HFFc6 (cell line): ENCODE data around the gene CLTCL1. TPM values are rescaled to one million over a fixed set of nuclear protein-coding genes. Genes with fewer than 3 reads are reported as not detected.

Experiments used
- DNase-seq: peaks from one replicate; pipeline ENCODE4 v3.0.0-alpha.2; 2018
- H3K27ac Mint-ChIP-seq: 2 replicates; pipeline ENCODE4 v1.8.0; 2020; ENCODE audit warnings: mild to moderate bottlenecking, mixed read lengths
- H3K27me3 Mint-ChIP-seq: 2 replicates; pipeline ENCODE4 v1.8.0; 2021; ENCODE audit warnings: mild to moderate bottlenecking, moderate library complexity, mixed read lengths; ENCODE audit not compliant: insufficient read depth
- H3K36me3 Mint-ChIP-seq: 2 replicates; pipeline ENCODE4 v1.8.0; 2021; ENCODE audit warnings: low read depth, mixed read lengths
- H3K4me1 Mint-ChIP-seq: 2 replicates; pipeline ENCODE4 v1.8.0; 2020; ENCODE audit warnings: low read depth, mixed read lengths
- H3K4me3 Mint-ChIP-seq: 2 replicates; pipeline ENCODE4 v1.8.0; 2020; ENCODE audit warnings: mild to moderate bottlenecking, moderate library complexity, mixed read lengths
- H3K9me3 Mint-ChIP-seq: 2 replicates; pipeline ENCODE4 v1.8.0; 2020; ENCODE audit warnings: mild to moderate bottlenecking, mixed read lengths
- total RNA-seq, 6 experiments: library from RNA; stranded (reverse); fragmentation: NEBNext Ultra II Directional; extraction: Animal tissue kit (Norgen Biotek cat#: 25700); gene quantifications; 2 replicates in 1 of 6; 3 replicates in 5 of 6; pipeline ENCODE4 v1.2.3, GENCODE V29; 2021
- TF ChIP-seq, protein P1 (sequence below): fragments of 200-600 bp; sonication (generic); IDR thresholded peaks from 2 replicates; pipeline ENCODE4 v1.5.0; 2021; ENCODE audit warnings: antibody characterized with exemption, mild to moderate bottlenecking

CLTCL1 gene
- total RNA-seq, 6 experiments from 2014 or later: 6.3 to 9.0 (median 7.3) TPM

GRCh38 chr22:19295733-19296132, 4.2 kb upstream of the CLTCL1 start:
- no peak for DNase-seq
- Mint-ChIP-seq H3K27me3 (peaks cover 8% of the 10 kb centered on the region), H3K4me3 (no peak overlapping the region), H3K27ac (no peak overlapping the region), H3K36me3 (no peaks in the 10 kb centered on the region), H3K4me1 (peaks cover 12% of the 10 kb centered on the region), H3K9me3 (no peaks in the 10 kb centered on the region)
- TF ChIP-seq, protein P1, sequence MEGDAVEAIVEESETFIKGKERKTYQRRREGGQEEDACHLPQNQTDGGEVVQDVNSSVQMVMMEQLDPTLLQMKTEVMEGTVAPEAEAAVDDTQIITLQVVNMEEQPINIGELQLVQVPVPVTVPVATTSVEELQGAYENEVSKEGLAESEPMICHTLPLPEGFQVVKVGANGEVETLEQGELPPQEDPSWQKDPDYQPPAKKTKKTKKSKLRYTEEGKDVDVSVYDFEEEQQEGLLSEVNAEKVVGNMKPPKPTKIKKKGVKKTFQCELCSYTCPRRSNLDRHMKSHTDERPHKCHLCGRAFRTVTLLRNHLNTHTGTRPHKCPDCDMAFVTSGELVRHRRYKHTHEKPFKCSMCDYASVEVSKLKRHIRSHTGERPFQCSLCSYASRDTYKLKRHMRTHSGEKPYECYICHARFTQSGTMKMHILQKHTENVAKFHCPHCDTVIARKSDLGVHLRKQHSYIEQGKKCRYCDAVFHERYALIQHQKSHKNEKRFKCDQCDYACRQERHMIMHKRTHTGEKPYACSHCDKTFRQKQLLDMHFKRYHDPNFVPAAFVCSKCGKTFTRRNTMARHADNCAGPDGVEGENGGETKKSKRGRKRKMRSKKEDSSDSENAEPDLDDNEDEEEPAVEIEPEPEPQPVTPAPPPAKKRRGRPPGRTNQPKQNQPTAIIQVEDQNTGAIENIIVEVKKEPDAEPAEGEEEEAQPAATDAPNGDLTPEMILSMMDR: no peak

DNA sequence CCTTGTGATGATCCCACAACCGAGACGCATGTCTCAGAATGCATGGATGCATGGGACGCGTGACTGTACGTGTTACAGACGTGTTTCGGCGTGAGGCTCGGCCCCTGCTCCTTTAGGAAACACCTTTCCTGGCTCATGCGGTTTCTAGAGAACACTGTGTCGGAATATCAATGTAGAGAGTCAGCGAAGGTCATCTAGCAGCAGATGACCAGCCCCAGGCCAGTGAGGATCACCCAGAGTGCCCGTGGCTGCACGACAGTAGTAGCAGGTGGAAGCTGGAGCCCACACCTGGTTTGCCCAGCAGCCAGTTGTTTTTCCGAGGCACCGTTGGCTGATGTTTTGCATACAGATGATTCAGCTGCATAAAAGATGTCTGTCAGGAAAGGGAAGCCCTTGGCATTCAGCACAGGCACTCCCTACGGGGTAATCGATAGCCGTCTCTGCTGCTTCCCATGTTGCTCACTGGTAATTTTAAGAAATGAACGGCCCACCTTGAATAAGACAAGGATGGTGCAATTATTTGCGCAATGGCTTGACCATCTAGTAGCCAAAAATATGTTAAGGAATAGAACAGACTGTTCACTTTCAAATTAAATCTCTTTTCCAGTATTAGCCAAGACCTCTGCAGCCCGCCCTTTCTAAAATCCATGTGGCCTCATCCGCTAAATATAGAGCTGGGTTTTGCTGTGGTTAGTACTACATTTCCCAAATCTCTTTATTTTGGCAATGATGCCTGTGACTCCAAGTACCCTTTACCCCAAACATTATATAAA, 1.1 kb upstream of the CLTCL1 start:
- Mint-ChIP-seq H3K4me1 (peaks cover 43% of the 10 kb centered on the region), H3K27me3 (peaks cover 8% of the 10 kb centered on the region), H3K27ac (no peak overlapping the region), H3K36me3 (no peaks in the 10 kb centered on the region), H3K4me3 (peak overlapping the region; percentile 90), H3K9me3 (no peaks in the 10 kb centered on the region)
- TF ChIP-seq, protein P1: no peak
- no peak for DNase-seq

DNA sequence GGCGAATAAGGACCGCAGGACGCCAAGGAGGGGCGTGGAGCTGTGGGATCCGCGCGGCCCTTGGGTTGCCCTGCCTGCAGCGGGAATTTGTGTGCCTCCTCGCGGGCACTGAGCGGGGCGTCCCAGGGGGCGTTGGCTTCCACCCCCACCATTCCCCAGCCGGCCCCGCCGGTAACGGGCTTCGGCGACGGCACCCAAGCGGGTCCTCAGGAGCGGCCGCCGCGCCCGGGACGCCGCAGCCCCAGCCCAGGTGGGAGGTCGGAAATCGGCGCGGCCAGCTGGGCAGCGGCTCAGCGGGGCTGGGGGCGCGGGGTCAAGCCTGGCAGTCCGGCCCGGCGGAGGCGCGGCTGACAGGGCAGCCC, 320 bp downstream of the CLTCL1 start:
- peaks cover 6% of the 10 kb centered on the region; the same call in 1 of the 2 replicates for H3K27me3 Mint-ChIP-seq
- H3K4me3 Mint-ChIP-seq: peak overlapping the region; percentile 90
- no peaks in the 10 kb centered on the region for H3K36me3 Mint-ChIP-seq
- peak overlapping the region; percentile 70 for H3K27ac Mint-ChIP-seq
- DNase-seq: peak; percentile 8
- peaks cover 58% of the 10 kb centered on the region for H3K4me1 Mint-ChIP-seq
- TF ChIP-seq, protein P1: peak; percentile 29; the same call in 1 of the 2 replicates
- no peaks in the 10 kb centered on the region for H3K9me3 Mint-ChIP-seq

- Mint-ChIP-seq H3K4me3 (peak overlapping the region; percentile 90), H3K4me1 (peaks cover 64% of the 10 kb centered on the region), H3K9me3 (no peaks in the 10 kb centered on the region), H3K36me3 (no peaks in the 10 kb centered on the region), H3K27me3 (peaks cover 6% of the 10 kb centered on the region; the same call in 1 of the 2 replicates), H3K27ac (peak overlapping the region; percentile 70)
- DNase-seq: no peak
- TF ChIP-seq, protein P1: no peak
Measured at GRCh38 chr22:19290400-19291217, 910 bp downstream of the CLTCL1 start.

DNA sequence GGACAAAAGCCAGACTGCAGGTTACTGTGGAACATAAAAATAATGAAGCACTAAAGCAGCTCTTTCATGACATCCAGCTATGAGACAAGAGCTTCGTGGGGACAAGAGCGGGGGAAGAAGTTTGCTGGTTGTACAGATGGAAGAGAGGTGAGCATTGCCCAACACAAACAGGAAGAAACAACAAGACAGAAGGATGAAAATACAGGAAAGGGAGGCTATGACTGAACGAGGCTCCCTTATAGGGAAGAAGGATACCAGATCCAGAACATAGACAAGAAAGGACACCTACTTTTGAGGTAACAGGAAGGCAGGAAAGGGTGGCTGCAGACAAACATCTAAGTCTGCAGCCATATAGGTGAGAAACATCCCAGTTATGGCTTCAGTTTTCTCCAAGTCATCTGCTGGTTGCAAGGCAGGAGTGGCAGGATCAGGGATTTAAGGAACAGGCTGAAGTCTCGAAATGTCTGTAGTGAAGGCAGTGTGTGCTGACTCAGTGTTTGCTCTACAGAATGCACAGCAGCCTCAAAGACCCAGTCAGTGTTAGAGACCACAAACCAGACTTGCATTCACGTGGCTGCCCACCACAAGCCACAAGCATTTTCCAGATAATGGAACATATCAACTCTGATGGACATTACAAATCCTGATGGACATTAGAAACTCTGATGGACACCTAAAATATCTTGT, 1.9 kb downstream of the CLTCL1 start:
- peak; percentile 51 for DNase-seq
- Mint-ChIP-seq H3K4me3 (peak overlapping the region; percentile 90), H3K9me3 (no peaks in the 10 kb centered on the region), H3K4me1 (peaks cover 70% of the 10 kb centered on the region), H3K27ac (peak overlapping the region; percentile 70), H3K27me3 (peaks cover 3% of the 10 kb centered on the region; the same call in 1 of the 2 replicates), H3K36me3 (no peaks in the 10 kb centered on the region)
- TF ChIP-seq, protein P1: no peak
